Pancreas (tissue), 10 donors: ENCODE results near the gene BRWD1. TPM values are rescaled to one million over a fixed set of nuclear protein-coding genes. Genes with fewer than 3 reads are reported as not detected.

ENCODE experiments used
- ATAC-seq, 4 donors: fragments of 200-7000 bp; cut with Tn5 transposase; one replicate each; pipeline versions ENCODE4 v1.8.0 to v1.9.1; 2020; ENCODE audit warnings: mild to moderate bottlenecking in 4 of 4, moderate library complexity in 4 of 4
- DNase-seq, 6 donors: peaks; one replicate each; pipeline ENCODE4 v3.0.0-alpha.2; 2020
- FAIRE-seq: peaks from 2 replicates; lab custom pipeline; 2012; peaks lifted over from hg19 to GRCh38; lab: Jason Lieb, UNC
- H3K27ac ChIP-seq, 4 donors: fragments of 200-600 bp; sonication (generic); 1 replicate in 3 of 4; 2 replicates in 1 of 4; pipeline versions ENCODE4 v1.5.0 to v1.8.0; 2020
- H3K27me3 ChIP-seq, 4 donors: fragments of 200-600 bp; one replicate each; pipeline ENCODE4 v1.8.0; 2021
- H3K36me3 ChIP-seq, 3 donors: fragments of 200-600 bp; sonication (generic) in 1 of 3; one replicate each; pipeline versions ENCODE4 v1.5.0 to v1.8.0; 2020 to 2021
- H3K4me1 ChIP-seq, 3 donors: fragments of 200-600 bp; one replicate each; pipeline ENCODE4 v1.8.0; 2021
- H3K4me3 ChIP-seq, 4 donors: fragments of 200-600 bp; sonication (generic) in 2 of 4; one replicate each; pipeline versions ENCODE4 v1.5.0 to v1.8.0; 2020 to 2021
- H3K9me3 ChIP-seq, 4 donors: fragments of 200-600 bp; one replicate each; pipeline ENCODE4 v1.8.0; 2021
- WGBS, 2 donors: extraction: QIAGEN DNeasy Blood & Tissue Kit; methylation state at CpG; one replicate each; pipeline ENCODE4 v1.1.7; 2013; 5-methylcytosine and 5-hydroxymethylcytosine counted together
- intact Hi-C, 3 donors: fragments of 100-400 bp; cut with DNase I; formaldehyde crosslinking; loops; one replicate each; pipeline versions ENCODE4 v1.11.1 to v1.14.2; 2022
- polyA plus RNA-seq, 2 donors: library from polyadenylated mRNA; stranded (reverse); fragments of 200-250 nt; gene quantifications; one replicate each; pipeline ENCODE4 v1.2.3, GENCODE V29; 2013
- total RNA-seq, 6 donors: library from RNA; stranded (reverse); fragmentation: NEBNext Ultra II Directional in 4 of 6; extraction: Animal tissue kit (Norgen Biotek cat#: 25700) in 4 of 6; gene quantifications; one replicate each; pipeline versions ENCODE4 v1.2.1 to v1.2.4, GENCODE V29; 2021 to 2023
- TF ChIP-seq, protein P1 (sequence below), 4 donors: fragments of 200-600 bp; sonication (generic) in 3 of 4; IDR thresholded peaks; one replicate each; pipeline versions ENCODE4 v1.5.0 to v1.8.0; 2021; ENCODE audit warnings: antibody characterized with exemption in 4 of 4
- donor health status: healthy with polysubstance abuse.
- donor health status: DM: no; HTN: no; CAD: no; lungs with moderate emphysema.
- donor health status: DM: no; HTN: no; CAD: no.
- donor health status: control.
- donor health status: control.
- donor health status: Bipolar disorder and iron deficiency.
- donor health status: DM: yes; HTN: yes; CAD: no.
- donor health status: DM: no; HTN: no; CAD: no.
- donor health status: DM: no; HTN: no; CAD: no.
- donor health status: DM: yes; HTN: yes; CAD: no.

BRWD1 gene
- total and polyA plus RNA-seq, 8 donors = 7.4 to 31.7 (median 22.5) TPM

DNA sequence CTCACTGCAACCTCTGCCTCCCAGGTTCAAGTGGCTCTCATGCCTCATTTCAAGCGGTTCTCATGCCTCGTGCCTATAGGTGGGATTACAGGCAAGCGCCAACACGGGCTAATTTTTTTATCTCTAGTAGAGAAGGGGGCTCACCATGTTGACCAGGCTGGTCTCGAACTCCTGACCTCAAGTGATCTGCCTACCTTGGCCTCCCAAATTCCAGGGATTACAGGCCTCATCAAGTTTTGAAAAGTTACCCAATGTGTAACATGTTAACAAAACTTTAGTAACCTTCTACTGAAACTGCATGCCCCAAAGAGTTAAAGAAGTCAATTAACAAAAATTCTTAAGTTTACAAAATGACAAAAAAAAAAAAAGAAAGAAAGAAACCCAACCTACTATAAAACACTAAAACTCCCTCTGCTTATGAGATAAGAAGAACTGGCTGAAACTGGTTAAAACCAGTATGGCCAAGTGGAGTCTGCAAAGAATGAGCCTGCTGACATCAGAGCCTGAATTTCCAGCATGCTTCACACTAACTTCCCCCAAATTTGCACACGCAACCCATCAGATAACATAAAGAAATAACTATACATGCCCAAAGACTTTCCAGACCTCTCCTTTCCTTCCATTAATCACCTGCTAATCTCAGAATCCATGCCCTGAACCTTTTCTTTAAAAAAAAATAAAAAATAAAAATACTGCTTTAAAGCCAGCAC is 104.7 kb downstream of the BRWD1 start:
- WGBS, 2 donors = 94 to 95% methylated on average over 6 of the region's 6 CpGs
- Histone ChIP-seq H3K27me3 (no peaks in the 10 kb centered on the region), H3K4me1 (no peaks in the 10 kb centered on the region), H3K9me3 (no peaks in the 10 kb centered on the region), H3K4me3 (no peak overlapping the region), H3K27ac (no peak overlapping the region), H3K36me3 (peaks cover 0 to 38% (median 15%) of the 10 kb centered on the region in 3 donors)
- TF ChIP-seq, protein P1, sequence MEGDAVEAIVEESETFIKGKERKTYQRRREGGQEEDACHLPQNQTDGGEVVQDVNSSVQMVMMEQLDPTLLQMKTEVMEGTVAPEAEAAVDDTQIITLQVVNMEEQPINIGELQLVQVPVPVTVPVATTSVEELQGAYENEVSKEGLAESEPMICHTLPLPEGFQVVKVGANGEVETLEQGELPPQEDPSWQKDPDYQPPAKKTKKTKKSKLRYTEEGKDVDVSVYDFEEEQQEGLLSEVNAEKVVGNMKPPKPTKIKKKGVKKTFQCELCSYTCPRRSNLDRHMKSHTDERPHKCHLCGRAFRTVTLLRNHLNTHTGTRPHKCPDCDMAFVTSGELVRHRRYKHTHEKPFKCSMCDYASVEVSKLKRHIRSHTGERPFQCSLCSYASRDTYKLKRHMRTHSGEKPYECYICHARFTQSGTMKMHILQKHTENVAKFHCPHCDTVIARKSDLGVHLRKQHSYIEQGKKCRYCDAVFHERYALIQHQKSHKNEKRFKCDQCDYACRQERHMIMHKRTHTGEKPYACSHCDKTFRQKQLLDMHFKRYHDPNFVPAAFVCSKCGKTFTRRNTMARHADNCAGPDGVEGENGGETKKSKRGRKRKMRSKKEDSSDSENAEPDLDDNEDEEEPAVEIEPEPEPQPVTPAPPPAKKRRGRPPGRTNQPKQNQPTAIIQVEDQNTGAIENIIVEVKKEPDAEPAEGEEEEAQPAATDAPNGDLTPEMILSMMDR (IDR thresholded peaks at IDR 0.05) = no peak
- intact Hi-C loops = no loop called here
- ATAC-seq = peak in 3 of 4 donors; percentile 32 to 60 (median 42)
- no peak for DNase-seq
- FAIRE-seq = no peak

DNA sequence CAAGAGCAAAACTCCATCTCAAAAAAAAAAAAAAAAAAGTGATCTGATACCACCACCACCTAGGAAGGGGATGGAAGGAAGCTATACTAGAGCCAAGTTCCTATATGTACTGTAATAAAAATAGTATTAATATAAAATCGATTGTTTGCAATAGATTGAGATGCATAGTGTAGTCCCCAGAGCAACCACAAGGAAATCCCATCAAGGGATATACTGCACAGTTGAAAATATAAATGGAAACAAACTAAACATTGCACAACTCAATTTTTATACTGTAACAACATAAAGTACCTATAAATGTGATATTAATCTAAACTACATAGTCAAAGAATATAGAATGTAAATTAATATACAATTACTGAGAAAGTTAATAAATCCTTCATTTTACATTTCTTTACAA is 109.3 kb downstream of the BRWD1 start:
- Histone ChIP-seq H3K9me3 (no peaks in the 10 kb centered on the region), H3K27ac (no peak overlapping the region), H3K27me3 (no peaks in the 10 kb centered on the region), H3K4me1 (no peaks in the 10 kb centered on the region), H3K36me3 (peaks cover 10 to 65% (median 33%) of the 10 kb centered on the region in 3 donors), H3K4me3 (no peak overlapping the region)
- WGBS, 2 donors = 87 to 88% methylated on average over 1 of the region's 1 CpG
- no peak for DNase-seq
- ATAC-seq = no peak
- FAIRE-seq = no peak
- intact Hi-C loops = no loop called here
- TF ChIP-seq, protein P1 (IDR thresholded peaks at IDR 0.05) = no peak

DNA sequence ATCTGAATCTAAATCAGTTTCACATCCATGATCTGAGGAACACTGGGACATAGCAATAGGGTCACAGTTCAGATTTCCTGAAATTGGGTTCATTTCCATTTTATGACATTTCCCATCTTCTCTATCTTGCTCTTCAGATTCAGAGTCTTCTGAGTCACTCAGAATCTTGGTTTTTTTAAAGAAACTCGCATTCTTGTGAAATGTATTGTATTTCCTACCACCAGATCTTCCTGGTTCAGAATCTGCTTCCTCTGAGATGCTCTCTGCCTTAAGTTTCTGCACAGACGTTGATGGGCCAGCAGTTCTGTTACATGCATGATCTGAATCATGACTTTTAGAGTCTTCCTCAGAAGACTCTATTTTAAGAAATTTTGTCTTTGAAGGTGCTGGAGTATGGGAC is 114.6 kb downstream of the BRWD1 start:
- FAIRE-seq (no peak), ATAC-seq (no peak), DNase-seq (no peak)
- TF ChIP-seq, protein P1 (IDR thresholded peaks at IDR 0.05) = no peak
- Histone ChIP-seq H3K27ac (no peak overlapping the region), H3K4me1 (no peaks in the 10 kb centered on the region), H3K9me3 (no peaks in the 10 kb centered on the region), H3K27me3 (no peaks in the 10 kb centered on the region), H3K4me3 (no peak overlapping the region), H3K36me3 (peaks cover 10 to 69% (median 22%) of the 10 kb centered on the region in 3 donors)
- intact Hi-C loops = no loop called here
- WGBS, 2 donors = 78 to 85% methylated on average over 2 of the region's 2 CpGs

DNA sequence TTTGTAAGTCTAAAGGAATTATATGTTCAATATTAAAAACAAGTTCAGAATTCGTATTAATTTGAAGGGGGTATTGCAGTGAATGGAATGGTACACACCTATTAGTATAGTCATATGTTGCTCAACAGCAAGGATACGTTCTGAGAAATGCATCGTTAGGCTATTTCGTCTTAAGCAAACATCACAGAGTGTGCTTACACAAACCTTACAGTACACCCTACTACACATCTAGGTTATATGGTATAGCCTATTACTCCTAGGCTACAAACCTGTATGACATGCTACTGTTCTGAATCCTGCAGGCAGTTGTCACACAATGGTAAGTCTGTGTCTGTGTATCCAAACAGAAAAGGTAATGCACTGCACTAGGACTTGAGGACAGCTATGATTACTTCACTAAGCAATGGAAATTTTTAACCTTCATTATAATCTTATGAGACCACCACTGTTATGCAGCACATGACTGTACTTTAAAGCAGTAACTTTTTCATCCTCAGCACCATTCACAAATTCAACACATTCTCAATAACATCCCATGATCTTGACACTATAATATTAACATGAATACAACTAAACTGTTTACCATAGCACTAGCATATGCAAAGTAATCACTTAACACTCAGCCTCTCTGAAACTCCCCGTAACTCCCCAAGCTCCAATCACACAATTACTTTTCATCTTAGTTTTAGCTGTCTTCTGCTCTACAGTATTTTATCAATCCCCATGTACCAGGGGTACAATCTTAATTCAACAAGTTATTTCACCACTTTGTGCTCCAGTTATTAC is 115.8 kb downstream of the BRWD1 start:
- ATAC-seq (no peak), DNase-seq (no peak), FAIRE-seq (no peak)
- TF ChIP-seq, protein P1 (IDR thresholded peaks at IDR 0.05) = no peak
- Histone ChIP-seq H3K4me3 (no peak overlapping the region), H3K36me3 (peaks cover 10 to 65% (median 22%) of the 10 kb centered on the region in 3 donors), H3K4me1 (no peaks in the 10 kb centered on the region), H3K27me3 (no peaks in the 10 kb centered on the region), H3K27ac (no peak overlapping the region), H3K9me3 (no peaks in the 10 kb centered on the region)
- intact Hi-C loops = no loop called here
- WGBS, 2 donors = 76 to 80% methylated on average over 5 of the region's 5 CpGs
